GM19240 (cell line): ENCODE data around the gene TMEM154.

Experiments used
- DNase-seq: peaks from one replicate; pipeline ENCODE4 v3.0.0; 2011; ENCODE audit warnings: low spot score; ENCODE audit not compliant: insufficient read length

Gene TMEM154

GRCh38 chr4:152594057-152594456 is 85.7 kb downstream of the TMEM154 start:
- no peak for DNase-seq

GRCh38 chr4:152591876-152592275 is 87.9 kb downstream of the TMEM154 start:
- DNase-seq: no peak

GRCh38 chr4:152591396-152591795 is 88.4 kb downstream of the TMEM154 start:
- DNase-seq: no peak

GRCh38 chr4:152590179-152591031 is 89.4 kb downstream of the TMEM154 start:
- no peak for DNase-seq

- no peak for DNase-seq
Observed at GRCh38 chr4:152588869-152589268, 90.9 kb downstream of the TMEM154 start.

GRCh38 chr4:152587127-152587526 is 92.7 kb downstream of the TMEM154 start:
- DNase-seq: no peak

- no peak for DNase-seq
Observed at GRCh38 chr4:152586668-152587067, 93.1 kb downstream of the TMEM154 start.

- no peak for DNase-seq
Observed at GRCh38 chr4:152585023-152585441, 94.8 kb downstream of the TMEM154 start.

- DNase-seq: no peak
Observed at GRCh38 chr4:152581536-152582160, 98.1 kb downstream of the TMEM154 start.

GRCh38 chr4:152579916-152580315 is 99.9 kb downstream of the TMEM154 start:
- DNase-seq: no peak

GRCh38 chr4:152579107-152579764 is 100.6 kb downstream of the TMEM154 start:
- no peak for DNase-seq

- DNase-seq: no peak
Observed at GRCh38 chr4:152578670-152579069, 101.1 kb downstream of the TMEM154 start.

- no peak for DNase-seq
Observed at GRCh38 chr4:152577708-152578396, 101.9 kb downstream of the TMEM154 start.

- DNase-seq: no peak
Observed at GRCh38 chr4:152575533-152575932, 104.3 kb downstream of the TMEM154 start.

GRCh38 chr4:152573861-152574260 is 105.9 kb downstream of the TMEM154 start:
- no peak for DNase-seq

- no peak for DNase-seq
Observed at GRCh38 chr4:152572417-152573086, 107.2 kb downstream of the TMEM154 start.

- no peak for DNase-seq
Observed at GRCh38 chr4:152571770-152572169, 108.0 kb downstream of the TMEM154 start.

GRCh38 chr4:152571296-152571695 is 108.5 kb downstream of the TMEM154 start:
- no peak for DNase-seq
